Fibroblast of lung (primary cell): Measurements from ENCODE around the gene DCAF15.

Experiments
- EZH2 ChIP-seq: IDR thresholded peaks from 2 replicates; pipeline ENCODE4 v1.5.1; 2012; ENCODE audit warnings: low read length, control low read depth, mild to moderate bottlenecking; ENCODE audit errors: missing control alignments
- TF ChIP-seq, protein P1 (sequence below), 2 donors: IDR thresholded peaks in 1 of 2; conservative IDR thresholded peaks in 1 of 2; 1 replicate in 1 of 2; 2 replicates in 1 of 2; pipeline ENCODE4 v1.5.1; 2011 to 2012; ENCODE audit warnings: low read length in 2 of 2, control low read depth in 1 of 2, inconsistent platforms in 1 of 2, low read depth in 1 of 2, mild to moderate bottlenecking in 1 of 2

DNA sequence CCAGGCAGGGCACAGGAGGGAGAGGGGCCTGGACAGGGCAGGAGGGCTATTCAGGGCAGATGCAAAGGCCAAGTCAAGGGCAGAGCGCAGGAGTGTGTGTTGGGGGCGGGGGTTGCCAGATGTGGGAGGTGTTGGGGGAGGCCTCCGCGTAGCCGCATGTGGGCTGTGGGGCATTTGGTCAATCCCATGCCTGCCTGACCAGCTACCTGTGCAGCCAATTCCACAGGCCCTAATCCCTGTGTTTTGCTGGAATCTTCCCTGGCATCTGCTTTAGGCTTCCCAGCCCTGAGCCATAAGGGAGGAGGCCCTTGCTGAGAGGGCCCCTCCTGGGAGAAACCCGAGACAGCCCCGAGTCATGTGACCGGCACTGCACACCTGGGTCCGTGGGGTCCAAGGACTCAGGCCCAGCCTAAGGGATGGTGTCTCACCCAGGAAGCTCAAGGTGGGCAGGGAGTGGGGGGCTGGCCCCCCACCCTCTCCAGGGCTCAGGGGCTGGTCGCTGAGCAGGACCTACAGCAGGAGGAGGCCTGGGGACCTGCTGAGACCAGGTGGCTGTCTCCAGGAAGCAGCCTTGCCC lies 33.5 kb downstream of the DCAF15 start:
- TF ChIP-seq, protein P1, sequence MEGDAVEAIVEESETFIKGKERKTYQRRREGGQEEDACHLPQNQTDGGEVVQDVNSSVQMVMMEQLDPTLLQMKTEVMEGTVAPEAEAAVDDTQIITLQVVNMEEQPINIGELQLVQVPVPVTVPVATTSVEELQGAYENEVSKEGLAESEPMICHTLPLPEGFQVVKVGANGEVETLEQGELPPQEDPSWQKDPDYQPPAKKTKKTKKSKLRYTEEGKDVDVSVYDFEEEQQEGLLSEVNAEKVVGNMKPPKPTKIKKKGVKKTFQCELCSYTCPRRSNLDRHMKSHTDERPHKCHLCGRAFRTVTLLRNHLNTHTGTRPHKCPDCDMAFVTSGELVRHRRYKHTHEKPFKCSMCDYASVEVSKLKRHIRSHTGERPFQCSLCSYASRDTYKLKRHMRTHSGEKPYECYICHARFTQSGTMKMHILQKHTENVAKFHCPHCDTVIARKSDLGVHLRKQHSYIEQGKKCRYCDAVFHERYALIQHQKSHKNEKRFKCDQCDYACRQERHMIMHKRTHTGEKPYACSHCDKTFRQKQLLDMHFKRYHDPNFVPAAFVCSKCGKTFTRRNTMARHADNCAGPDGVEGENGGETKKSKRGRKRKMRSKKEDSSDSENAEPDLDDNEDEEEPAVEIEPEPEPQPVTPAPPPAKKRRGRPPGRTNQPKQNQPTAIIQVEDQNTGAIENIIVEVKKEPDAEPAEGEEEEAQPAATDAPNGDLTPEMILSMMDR (conservative IDR thresholded peaks at IDR 0.05 in 1 of 2, IDR thresholded peaks at IDR 0.05 in 1 of 2; ENCODE audit: low read depth in 1 of 2, low read length in 2 of 2) = no peak
- no peak for TF ChIP-seq EZH2
